HG03521 (cell line): ENCODE results near the gene PCAT7.

Experiments
- ATAC-seq: cut with Tn5 transposase; IDR thresholded peaks from one replicate; pipeline ENCODE4 v1.9.1; 2021; ENCODE audit warnings: mild to moderate bottlenecking, moderate library complexity; ENCODE audit not compliant: unreplicated experiment

PCAT7 gene

DNA sequence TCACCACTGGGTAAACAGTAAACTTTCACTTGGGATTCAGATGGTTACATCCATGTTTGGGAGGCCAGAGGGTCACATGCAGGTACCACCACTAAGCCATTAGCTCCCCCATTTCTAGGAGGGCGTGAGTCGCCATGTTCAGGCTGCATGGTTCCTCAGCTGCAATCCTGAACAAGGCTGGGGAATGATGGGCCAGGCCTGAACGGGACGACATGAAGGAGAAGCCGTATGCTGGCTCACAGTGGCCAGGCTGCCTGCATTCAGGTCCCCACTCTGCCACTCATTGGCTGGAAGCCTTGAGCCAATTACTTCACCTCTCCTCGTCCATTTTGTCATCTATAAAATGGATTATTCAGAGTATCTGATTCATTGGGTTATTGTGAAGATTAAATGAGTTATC, 47.8 kb downstream of the PCAT7 start:
- ATAC-seq = no peak

- ATAC-seq = peak; percentile 61
These were observed 48.6 kb downstream of the PCAT7 start for GRCh38 chr9:94603259-94604160.

DNA sequence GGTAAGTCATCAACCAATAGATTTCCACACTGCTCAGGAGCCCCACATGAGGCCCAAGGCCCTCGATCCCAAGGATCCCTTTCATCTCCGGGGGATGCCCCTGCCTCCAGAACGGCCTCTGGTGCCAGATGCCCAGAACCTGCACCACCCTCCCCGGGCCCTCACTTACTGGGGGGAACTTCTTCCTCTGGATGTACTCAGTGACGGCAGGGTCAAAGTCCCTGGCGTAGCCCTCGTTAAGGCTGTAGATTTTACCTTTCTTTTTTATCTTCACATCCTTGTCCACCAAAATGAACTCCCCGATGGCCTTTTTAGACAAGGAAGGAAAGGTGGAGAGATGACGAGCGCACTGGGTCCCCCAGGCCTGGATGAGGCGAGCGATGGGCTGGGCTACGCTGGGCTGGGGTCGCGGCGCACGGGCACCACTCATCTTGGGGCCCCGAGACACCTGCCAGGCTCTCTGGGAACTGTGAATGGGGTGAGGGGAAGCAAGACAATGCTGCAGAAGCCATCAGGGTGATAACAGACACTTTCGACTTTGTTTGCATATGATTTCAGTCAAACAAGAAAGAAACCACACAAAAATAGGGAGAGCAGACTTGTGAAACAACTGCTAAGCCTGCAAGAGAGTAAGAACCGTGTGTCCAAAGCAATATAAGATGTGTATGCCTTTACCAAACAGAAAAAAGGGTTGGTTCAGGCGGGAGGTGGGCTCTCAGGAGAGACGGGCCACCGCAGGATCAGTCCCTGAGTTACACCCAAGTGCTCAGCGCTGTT, 52.0 kb downstream of the PCAT7 start:
- no peak for ATAC-seq

DNA sequence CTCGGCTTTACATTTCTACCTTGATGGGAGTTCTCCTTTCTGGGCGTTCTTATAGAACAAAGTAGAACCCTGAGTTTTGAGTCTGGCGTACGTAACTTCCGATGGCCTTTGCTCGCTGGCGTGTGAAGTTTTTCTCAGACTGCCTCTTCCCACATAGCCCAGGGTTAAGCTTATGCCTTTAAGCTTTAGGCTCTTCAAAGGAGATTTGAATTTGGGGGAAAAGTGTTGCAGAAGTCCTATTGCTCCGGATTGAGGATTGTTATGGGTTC, 52.5 kb downstream of the PCAT7 start:
- ATAC-seq = no peak

DNA sequence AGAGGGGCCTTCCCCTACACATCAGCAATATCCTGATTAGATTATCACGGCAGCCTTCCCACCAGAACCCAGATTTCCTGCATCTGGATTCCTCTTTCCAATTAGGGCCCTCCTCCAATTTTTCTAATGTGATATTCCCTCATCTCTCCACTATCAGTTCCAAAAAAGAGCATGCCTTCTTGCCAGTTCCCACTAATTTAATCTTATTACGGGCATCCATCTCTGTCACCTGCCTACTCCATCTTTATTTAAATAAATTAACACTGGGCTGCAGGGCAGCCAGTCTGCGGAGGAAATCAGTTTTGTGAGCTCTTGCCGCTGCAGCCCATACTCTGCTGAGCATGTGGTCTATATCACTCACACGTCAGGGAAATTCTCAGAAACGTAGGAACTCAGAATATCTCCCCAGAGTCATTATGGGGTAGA, 55.3 kb downstream of the PCAT7 start:
- no peak for ATAC-seq

GRCh38 chr9:94611638-94612068, 56.8 kb downstream of the PCAT7 start:
- no peak for ATAC-seq

- no peak for ATAC-seq
These were observed 57.2 kb downstream of the PCAT7 start for GRCh38 chr9:94612071-94612470.

DNA sequence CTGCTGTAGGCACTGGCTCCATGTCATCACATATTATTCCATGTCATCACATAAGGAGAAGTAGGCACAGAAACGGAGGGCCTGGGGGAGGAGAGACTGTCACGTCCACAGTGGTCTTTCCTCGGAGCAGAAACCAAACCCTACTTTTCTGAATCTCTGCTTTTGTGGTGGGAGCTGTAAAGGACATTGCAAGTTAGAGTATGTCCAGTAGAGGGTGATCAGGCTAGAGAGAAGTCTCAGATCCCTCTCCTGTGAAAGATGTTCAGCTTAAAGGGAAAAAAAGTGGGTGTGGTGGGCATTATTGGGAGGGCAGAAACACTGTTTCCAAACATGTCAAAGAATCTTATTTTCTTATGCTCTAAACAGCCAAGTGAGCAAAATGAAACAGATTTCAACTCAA, 58.1 kb downstream of the PCAT7 start:
- ATAC-seq = no peak

- ATAC-seq = no peak
These were observed 64.1 kb downstream of the PCAT7 start for GRCh38 chr9:94619026-94619425.
